DMS 273 treated with DMSO at 0.1 percent for 48 hours (cell line): ENCODE data around the gene LINS1.
A peak's percentile ranks its signal among the peaks of the same experiment; 100 is the strongest.

ENCODE experiments used
- DNase-seq: peaks from one replicate; lab custom pipeline; 2025; lab: John Stamatoyannopoulos, UW

LINS1 gene

GRCh38 chr15:100602064-100602822 is at the start of gene LINS1, which contains the start of gene ASB7:
Gene LINS1 (minus strand): TSS chr15:100602184. CDS start chr15:100580842, 21,342 bp downstream.
Gene ASB7 (plus strand): TSS chr15:100602589. CDS start chr15:100612217, 9,628 bp downstream.
- DNase-seq = peak; percentile 96

- DNase-seq = no peak
These were observed 49.3 kb upstream of the LINS1 start for GRCh38 chr15:100651253-100651652.

- no peak for DNase-seq
These were observed 48.7 kb upstream of the LINS1 start for GRCh38 chr15:100650685-100651084.

- DNase-seq = no peak
These were observed 47.0 kb upstream of the LINS1 start for GRCh38 chr15:100648951-100649350.

GRCh38 chr15:100645671-100646070 is 43.7 kb upstream of the LINS1 start:
- DNase-seq = no peak

- no peak for DNase-seq
These were observed 41.0 kb upstream of the LINS1 start for GRCh38 chr15:100642950-100643338.

GRCh38 chr15:100642213-100642949 is 40.4 kb upstream of the LINS1 start:
- DNase-seq = no peak

GRCh38 chr15:100638177-100638730 is 36.3 kb upstream of the LINS1 start:
- no peak for DNase-seq

- no peak for DNase-seq
These were observed 33.6 kb upstream of the LINS1 start for GRCh38 chr15:100635406-100636071.

GRCh38 chr15:100633763-100634075 is 31.7 kb upstream of the LINS1 start:
- no peak for DNase-seq

GRCh38 chr15:100631831-100632230 is 29.8 kb upstream of the LINS1 start:
- no peak for DNase-seq

- no peak for DNase-seq
These were observed 26.8 kb upstream of the LINS1 start for GRCh38 chr15:100628746-100629145.

- peak; percentile 24 for DNase-seq
These were observed 25.9 kb upstream of the LINS1 start for GRCh38 chr15:100627789-100628395.

- no peak for DNase-seq
These were observed 21.3 kb upstream of the LINS1 start for GRCh38 chr15:100623301-100623700.

GRCh38 chr15:100616700-100617099 is 14.7 kb upstream of the LINS1 start:
- no peak for DNase-seq

- no peak for DNase-seq
These were observed 13.8 kb upstream of the LINS1 start for GRCh38 chr15:100615801-100616200.

- DNase-seq = no peak
These were observed 12.9 kb upstream of the LINS1 start for GRCh38 chr15:100614918-100615317.

GRCh38 chr15:100614336-100614735 is 12.4 kb upstream of the LINS1 start:
- no peak for DNase-seq

GRCh38 chr15:100613208-100613607 is 11.2 kb upstream of the LINS1 start:
- no peak for DNase-seq

GRCh38 chr15:100612539-100612938 is 10.6 kb upstream of the LINS1 start:
- DNase-seq = no peak

- no peak for DNase-seq
These were observed 924 bp upstream of the LINS1 start for GRCh38 chr15:100602823-100603393.

GRCh38 chr15:100601617-100602063 is 344 bp downstream of the LINS1 start:
- DNase-seq = no peak
